GM21390 (cell line): ENCODE results near the gene AMOTL1.
"Not testable (repeated sequence)": the region's sequence is repeated elsewhere in the genome, so short reads cannot be mapped to it uniquely, and the experiment has no call there.

Source experiments
- ATAC-seq: cut with Tn5 transposase; IDR thresholded peaks from one replicate; pipeline ENCODE4 v1.9.1; 2021; ENCODE audit not compliant: unreplicated experiment

AMOTL1 gene

DNA sequence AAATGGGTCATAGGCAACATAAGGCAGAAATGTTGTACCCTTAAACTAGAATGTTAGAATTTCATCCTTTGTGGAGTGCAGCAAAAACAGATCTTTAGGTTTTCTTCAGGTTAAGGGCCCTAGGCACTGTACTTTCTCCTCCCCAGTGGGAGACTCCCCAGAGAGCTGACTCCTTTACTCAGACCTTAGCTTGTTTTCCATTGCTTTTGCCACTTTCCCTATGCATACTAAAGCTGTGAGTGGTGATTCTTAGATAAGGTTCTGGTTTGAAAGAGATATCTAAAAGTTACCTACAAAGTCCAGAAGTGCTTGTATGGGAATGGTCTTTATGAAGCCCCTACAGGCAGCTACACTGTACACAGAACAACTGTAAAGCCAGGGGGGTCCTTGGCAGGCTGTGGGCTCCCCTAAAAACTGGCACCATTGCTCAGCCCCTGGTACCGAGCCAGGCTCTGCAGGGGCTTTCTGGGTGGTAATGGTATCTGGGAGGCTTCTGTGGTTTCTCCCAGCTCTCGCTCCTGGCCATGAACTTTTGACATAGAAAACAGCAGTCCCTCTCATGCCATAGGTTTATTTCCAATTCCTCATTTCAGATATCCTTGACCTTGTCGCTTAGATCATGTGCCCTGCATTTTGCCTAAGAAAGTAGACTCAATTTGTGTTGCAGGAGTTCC lies 23.2 kb downstream of the AMOTL1 start:
- no peak for ATAC-seq

DNA sequence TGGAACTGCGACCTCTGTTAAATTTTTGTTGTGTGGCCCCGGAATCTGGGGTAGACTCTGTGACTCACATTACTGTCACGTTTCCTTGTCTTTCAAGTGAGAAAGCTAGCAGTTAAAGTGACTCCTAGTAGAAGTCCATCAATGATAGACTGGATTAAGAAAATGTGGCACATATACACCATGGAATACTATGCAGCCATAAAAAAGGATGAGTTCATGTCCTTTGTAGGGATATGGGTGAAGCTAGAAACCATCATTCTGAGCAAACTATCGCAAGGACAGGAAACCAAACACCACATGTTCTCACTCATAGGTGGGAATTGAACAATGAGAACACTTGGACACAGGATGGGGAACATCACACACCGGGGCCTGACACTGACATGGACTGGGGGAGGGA lies 23.8 kb downstream of the AMOTL1 start:
- ATAC-seq: not testable (repeated sequence)

DNA sequence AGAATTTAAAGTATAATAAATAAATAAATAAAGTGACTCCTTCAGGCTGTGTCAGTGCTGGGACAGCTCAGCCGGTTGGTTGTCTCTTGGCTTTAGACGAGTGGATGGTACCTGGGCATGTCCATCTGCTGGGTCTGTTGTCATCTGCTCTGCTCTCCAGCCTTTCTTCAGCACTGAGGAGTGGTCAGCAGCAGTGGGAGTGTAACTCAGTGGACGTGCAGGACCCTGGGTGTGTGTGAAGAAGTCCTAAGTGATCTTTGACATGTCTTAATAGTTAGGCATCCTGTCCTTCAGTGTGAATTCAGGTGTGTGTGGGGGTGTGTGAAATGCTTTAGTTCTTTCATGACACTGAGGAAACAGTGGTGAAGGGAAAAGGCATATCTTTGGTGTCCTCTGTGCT lies 24.3 kb downstream of the AMOTL1 start:
- no peak for ATAC-seq

- no peak for ATAC-seq
Measured at GRCh38 chr11:94793002-94793401, 24.8 kb downstream of the AMOTL1 start.

DNA sequence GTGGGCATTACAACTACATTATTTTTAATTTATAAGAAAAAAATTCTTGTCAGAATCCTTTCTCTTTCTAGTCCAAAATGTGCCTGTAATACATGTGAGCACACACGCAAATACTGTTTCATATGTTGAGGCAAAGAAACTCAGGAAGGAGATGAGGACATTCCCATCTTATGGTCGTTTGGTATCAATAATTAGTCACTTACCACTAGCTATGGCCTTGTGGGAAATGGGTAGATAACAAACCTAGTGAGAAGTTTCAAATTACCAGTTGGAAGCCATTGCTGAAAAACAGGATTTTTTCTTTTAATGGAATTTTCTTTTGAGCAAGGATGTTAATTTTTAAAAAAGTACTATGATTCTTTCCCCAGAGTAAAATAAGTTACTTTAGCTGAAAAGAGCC lies 25.7 kb downstream of the AMOTL1 start:
- no peak for ATAC-seq

GRCh38 chr11:94794287-94795168 lies 26.4 kb downstream of the AMOTL1 start:
- no peak for ATAC-seq

DNA sequence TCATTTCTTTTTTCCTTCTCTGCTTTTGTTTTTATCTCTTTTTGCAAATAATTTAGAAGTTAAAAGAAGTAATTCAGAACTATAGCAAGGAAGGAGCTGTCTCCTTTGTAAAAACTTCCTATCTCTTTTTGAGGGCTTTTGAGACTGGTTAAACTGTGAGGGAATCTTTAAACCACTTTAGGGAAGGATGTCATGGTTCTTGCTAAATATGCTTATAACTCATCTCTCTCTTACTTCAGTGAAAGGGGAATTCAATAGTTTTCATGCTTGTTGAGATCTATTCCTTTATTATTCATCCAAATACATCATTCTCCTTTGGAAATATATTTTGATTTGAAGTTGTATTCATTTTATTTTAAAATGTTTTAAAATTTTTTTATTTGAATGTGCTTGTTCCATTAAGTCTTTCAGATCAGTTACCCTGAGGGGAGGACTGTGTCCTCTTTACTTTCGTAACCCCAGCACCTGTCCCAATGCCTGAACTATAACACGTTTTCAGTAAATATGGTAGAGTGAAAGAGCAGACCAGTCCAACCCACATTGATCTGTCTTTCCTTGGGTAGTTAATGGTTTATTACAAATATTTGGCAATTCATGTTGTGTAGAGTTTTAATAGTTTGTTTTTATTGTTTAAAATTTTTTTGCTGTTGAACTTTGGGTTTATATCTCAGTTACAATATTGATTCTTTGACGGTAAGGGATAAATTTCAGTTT lies 27.5 kb downstream of the AMOTL1 start:
- no peak for ATAC-seq

DNA sequence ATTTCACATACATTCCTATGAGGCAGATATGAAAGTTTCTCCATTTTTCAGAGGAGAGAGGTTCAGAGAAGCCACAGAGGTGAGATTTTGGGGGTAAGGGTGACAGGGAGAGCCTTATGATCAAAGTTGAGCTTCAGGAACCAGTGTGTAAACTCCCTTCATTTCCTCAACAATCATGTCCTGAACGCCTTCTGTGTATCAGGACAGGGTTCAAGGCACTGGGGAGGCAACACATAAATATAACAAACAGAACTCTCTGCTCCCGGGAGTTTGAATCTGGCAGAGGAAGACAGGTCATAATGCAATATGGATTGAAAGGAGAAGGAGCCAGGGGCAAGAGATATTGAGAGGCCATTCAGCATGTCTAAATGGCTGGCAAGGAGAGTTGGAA lies 28.0 kb downstream of the AMOTL1 start:
- ATAC-seq: no peak

GRCh38 chr11:94796863-94797262 lies 28.7 kb downstream of the AMOTL1 start:
- no peak for ATAC-seq

DNA sequence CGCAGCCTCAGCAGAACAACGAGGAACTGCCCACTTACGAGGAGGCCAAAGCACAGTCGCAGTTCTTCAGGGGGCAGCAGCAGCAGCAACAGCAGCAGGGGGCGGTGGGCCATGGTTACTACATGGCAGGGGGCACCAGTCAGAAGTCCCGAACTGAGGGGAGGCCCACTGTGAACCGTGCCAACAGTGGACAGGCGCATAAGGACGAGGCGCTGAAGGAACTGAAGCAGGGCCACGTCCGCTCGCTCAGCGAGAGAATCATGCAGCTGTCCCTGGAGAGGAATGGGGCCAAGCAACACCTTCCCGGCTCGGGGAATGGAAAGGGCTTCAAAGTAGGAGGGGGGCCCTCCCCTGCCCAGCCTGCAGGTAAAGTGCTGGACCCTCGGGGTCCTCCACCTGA lies 31.6 kb downstream of the AMOTL1 start:
- no peak for ATAC-seq

DNA sequence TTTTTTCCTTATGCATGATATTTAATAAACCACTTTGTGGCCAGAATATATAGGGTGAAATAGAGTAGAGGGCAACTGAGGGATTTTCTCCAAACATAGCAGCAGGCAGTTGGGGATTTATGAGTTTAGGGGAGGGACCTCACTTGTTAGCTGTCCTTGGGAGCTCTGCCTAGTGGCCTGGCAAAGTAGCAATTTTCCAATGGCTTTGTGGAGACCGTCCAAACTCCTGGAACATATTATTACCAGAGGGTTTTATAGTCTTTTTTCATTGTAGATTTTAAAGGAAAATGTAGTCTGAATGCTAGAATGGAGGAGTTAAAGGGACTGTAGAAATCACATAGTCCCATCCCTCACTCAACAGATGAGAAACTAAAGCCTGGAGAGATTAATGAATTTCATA lies 32.3 kb downstream of the AMOTL1 start:
- no peak for ATAC-seq

- no peak for ATAC-seq
Measured at GRCh38 chr11:94801866-94802460, 33.8 kb downstream of the AMOTL1 start.

GRCh38 chr11:94802501-94802900 lies 34.3 kb downstream of the AMOTL1 start:
- ATAC-seq: no peak

DNA sequence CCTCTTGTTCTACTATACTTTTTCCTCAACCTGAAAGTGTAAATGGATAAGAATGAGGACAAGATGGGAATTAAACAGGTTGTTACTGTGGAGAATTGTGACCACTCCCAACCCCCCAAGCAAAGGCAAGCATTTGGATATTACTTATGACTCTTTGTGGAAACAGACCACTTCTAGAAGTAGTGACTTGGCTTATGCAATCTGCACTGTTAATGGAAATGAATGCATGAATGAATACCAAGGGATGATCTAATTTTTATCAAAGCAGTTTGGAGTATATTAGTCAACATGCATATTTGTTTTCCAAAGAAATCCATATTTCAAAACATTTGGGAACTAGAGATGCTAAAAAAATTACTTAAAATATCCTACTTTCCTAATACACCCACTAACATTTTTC lies 35.3 kb downstream of the AMOTL1 start:
- no peak for ATAC-seq

GRCh38 chr11:94804874-94805273 lies 36.7 kb downstream of the AMOTL1 start:
- no peak for ATAC-seq

- no peak for ATAC-seq
Measured at GRCh38 chr11:94806014-94806413, 37.9 kb downstream of the AMOTL1 start.

DNA sequence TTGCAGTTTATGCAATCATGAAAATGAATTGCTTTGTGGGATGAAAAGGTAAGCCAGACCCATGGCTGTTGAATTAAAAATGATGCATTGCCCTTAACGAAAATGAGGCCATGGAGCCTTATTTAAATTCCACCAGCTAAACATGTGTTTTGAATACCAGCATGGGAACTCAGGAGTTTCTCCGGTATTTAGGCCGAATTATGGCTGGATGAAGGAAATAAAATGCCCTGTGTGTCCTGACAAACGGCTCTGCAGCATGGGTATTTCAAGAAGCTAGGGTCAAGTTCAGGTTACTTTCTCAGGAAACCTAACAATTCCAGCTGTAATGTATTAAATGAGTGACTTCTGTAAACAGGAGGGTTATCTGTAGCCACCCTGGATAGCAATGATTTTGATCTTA lies 38.3 kb downstream of the AMOTL1 start:
- ATAC-seq: no peak

DNA sequence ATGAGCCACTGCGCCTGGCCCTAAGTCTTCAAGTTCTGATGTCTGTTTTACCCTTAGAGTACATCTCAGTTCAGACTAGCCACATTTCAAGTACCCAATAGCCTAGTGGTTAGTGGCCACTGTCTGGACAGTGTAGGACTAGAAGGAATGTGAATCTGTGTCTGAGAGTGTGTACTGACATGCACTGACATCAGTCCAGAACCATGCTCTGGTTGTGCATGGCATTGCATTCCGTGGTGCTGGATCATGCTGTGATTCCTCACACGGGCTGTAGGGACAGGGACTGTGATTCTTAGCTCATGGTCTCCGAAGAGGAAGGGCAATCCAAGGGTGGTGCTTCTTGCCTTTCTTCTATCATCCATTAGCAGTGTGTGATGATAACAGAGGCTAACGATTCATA lies 41.1 kb downstream of the AMOTL1 start:
- no peak for ATAC-seq

DNA sequence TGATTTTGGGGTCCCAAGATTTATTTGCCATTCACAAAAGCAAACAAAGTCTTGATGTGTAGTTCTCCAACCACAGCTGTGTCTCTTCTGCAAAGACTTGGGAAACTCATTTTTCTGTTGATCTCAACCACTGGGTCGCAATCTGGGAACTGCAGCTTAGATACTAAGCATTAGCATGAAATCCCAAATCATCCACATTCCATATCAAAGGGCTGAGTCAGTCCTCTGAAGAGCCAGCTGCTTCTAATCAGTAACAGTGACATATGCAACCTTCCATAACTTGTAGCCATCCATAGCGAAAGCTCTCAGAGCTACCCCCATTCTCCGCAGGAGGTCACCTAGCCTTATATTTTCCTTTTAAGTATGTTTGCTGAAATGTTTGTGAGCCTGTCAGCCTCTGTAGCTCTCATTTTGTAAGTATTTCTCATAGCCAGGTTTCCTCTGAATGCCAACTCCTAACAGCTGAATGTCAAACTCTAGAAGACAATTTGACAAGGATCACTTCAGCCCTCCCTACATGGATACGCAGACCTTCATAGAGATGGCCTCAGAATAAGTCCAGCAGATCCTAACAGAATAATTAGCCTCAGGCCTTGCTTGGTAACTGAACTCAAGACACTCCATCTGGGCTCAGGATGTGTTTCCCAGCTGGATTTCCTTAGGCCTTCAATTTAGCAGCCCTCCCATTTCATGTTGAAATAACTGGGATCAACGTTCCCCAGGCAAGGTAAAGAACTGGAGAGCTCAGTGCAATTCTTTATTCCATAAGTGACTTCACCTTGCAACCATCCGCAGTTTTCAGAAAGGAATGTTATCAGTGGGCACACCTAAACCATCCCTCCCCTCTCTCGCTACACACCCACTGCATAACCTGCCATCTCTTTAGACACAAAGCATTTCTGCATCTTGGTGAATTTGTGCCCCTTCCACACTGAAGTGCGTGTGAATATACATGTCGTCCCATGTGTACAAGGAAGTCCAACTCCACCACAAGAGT lies 44.9 kb downstream of the AMOTL1 start:
- ATAC-seq: not testable (repeated sequence)

DNA sequence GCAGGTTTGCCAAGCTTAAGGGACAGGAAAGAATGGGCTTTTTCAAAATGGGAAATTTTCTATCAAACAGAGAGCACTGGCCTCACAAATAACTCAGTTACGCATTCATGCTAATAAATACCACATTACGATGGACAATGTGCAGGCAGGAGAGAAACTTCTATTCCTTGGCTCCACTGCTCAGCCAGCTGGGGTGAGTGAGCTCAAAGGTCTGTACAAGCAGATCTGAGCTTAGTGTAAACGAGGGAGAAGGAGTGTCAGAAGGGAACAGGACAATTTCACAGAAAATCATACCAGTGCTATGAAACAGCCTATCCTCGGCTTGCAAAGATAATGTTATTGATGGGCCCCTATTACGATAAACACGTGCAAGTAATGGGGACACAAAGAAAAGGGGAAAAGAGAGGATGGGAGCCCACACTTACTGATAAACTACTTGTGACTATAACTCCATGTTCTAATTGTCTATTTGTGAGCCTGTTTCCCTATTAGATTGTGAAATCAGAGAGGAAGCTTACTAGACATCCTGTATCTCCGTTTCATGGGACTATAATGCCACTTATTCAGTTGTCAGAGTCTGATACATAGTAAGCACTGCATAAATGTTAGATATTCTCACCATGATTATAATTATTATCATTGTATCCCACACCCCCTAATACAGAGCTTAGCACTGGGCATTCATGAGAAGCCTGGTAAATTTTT lies 46.3 kb downstream of the AMOTL1 start:
- ATAC-seq: no peak
